ENCODE measurements around the gene OLFM4. TPM values are rescaled to one million over a fixed set of nuclear protein-coding genes. Genes with fewer than 3 reads are reported as not detected.

The OLFM4 gene
- total RNA-seq, 2 experiments from 2014 or later = not detected

DNA sequence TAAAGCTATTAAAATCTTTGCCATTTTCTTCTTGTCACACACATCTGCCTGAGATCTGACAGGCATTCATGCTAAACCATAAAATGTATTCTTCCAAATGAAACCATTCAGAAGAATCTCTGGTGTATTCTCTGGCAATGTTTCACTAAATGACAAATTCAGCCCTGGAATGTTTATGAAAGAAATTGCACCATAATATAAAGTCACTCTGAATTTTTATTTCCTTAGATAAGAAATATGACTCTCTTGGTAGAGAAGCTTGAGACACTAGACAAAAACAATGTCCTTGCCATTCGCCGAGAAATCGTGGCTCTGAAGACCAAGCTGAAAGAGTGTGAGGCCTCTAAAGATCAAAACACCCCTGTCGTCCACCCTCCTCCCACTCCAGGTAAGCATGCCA lies 14.3 kb downstream of the OLFM4 start:
- Histone ChIP-seq H3K4me3 (ENCODE audit: low read length) (no peak overlapping the region), H3K27ac (ENCODE audit: low read depth in 1 of 2, low read length in 2 of 2) (no peak overlapping the region), H3K4me1 (ENCODE audit: insufficient read depth, low read length) (no peaks in the 10 kb centered on the region), H3K36me3 (ENCODE audit: insufficient read depth, low read length) (no peaks in the 10 kb centered on the region), H3K9me3 (ENCODE audit: control insufficient read depth in 1 of 2, insufficient read depth in 1 of 2, low read length in 2 of 2) (no peaks in the 10 kb centered on the region), H3K27me3 (ENCODE audit: control insufficient read depth in 1 of 2, insufficient read depth in 2 of 2, low read length in 2 of 2) (no peaks in the 10 kb centered on the region)
- intact Hi-C loops (cut with DNase I, micrococcal nuclease) = no loop called here
- H3K9me3 Mint-ChIP-seq = no peaks in the 10 kb centered on the region
- DNase-seq (no peak), ATAC-seq (ENCODE audit: poor library complexity) (no peak)
- no peaks in the 10 kb centered on the region for H3K4me1 Mint-ChIP-seq (ENCODE audit: low read depth)
- no peak overlapping the region for H3K27ac Mint-ChIP-seq
- no peak overlapping the region for H3K4me3 Mint-ChIP-seq
- TF ChIP-seq CTCF (IDR thresholded peaks at IDR 0.05) = no peak
- POLR2A ChIA-PET = no interaction called here
- H3K36me3 Mint-ChIP-seq (ENCODE audit: low read depth) = no peaks in the 10 kb centered on the region
- CTCF ChIA-PET = no interaction called here
- H3K27me3 Mint-ChIP-seq = peaks cover 14% of the 10 kb centered on the region

GRCh38 chr13:53043398-53043797 lies 14.8 kb downstream of the OLFM4 start:
- DNase-seq = no peak
- CTCF ChIA-PET = no interaction called here
- TF ChIP-seq CTCF (IDR thresholded peaks at IDR 0.05) = no peak
- Histone ChIP-seq H3K4me3 (ENCODE audit: low read length) (no peak overlapping the region), H3K27ac (ENCODE audit: low read depth in 1 of 2, low read length in 2 of 2) (no peak overlapping the region), H3K4me1 (ENCODE audit: insufficient read depth, low read length) (no peaks in the 10 kb centered on the region), H3K9me3 (ENCODE audit: control insufficient read depth in 1 of 2, insufficient read depth in 1 of 2, low read length in 2 of 2) (no peaks in the 10 kb centered on the region), H3K36me3 (ENCODE audit: insufficient read depth, low read length) (no peaks in the 10 kb centered on the region), H3K27me3 (ENCODE audit: control insufficient read depth in 1 of 2, insufficient read depth in 2 of 2, low read length in 2 of 2) (no peaks in the 10 kb centered on the region)
- POLR2A ChIA-PET = no interaction called here
- no peaks in the 10 kb centered on the region for H3K36me3 Mint-ChIP-seq (ENCODE audit: low read depth)
- H3K4me3 Mint-ChIP-seq = no peak overlapping the region
- intact Hi-C loops (cut with DNase I, micrococcal nuclease) = no loop called here
- H3K27ac Mint-ChIP-seq = no peak overlapping the region
- no peak for ATAC-seq (ENCODE audit: poor library complexity)
- H3K27me3 Mint-ChIP-seq = peaks cover 13% of the 10 kb centered on the region
- H3K9me3 Mint-ChIP-seq = no peaks in the 10 kb centered on the region
- H3K4me1 Mint-ChIP-seq (ENCODE audit: low read depth) = no peaks in the 10 kb centered on the region

GRCh38 chr13:53045189-53045588 lies 16.6 kb downstream of the OLFM4 start:
- Mint-ChIP-seq H3K4me3 (no peak overlapping the region), H3K27ac (no peak overlapping the region), H3K9me3 (no peaks in the 10 kb centered on the region), H3K4me1 (ENCODE audit: low read depth) (no peaks in the 10 kb centered on the region), H3K27me3 (peaks cover 9% of the 10 kb centered on the region), H3K36me3 (ENCODE audit: low read depth) (no peaks in the 10 kb centered on the region)
- ChIA-PET CTCF (no interaction called here), POLR2A (no interaction called here)
- Histone ChIP-seq H3K4me1 (ENCODE audit: insufficient read depth, low read length) (no peaks in the 10 kb centered on the region), H3K36me3 (ENCODE audit: insufficient read depth, low read length) (no peaks in the 10 kb centered on the region), H3K9me3 (ENCODE audit: control insufficient read depth in 1 of 2, insufficient read depth in 1 of 2, low read length in 2 of 2) (no peaks in the 10 kb centered on the region), H3K27ac (ENCODE audit: low read depth in 1 of 2, low read length in 2 of 2) (no peak overlapping the region), H3K4me3 (ENCODE audit: low read length) (no peak overlapping the region), H3K27me3 (ENCODE audit: control insufficient read depth in 1 of 2, insufficient read depth in 2 of 2, low read length in 2 of 2) (no peaks in the 10 kb centered on the region)
- no peak for DNase-seq
- intact Hi-C loops (cut with DNase I, micrococcal nuclease) = no loop called here
- no peak for ATAC-seq (ENCODE audit: poor library complexity)
- no peak for TF ChIP-seq CTCF (IDR thresholded peaks at IDR 0.05)

Data from CD4-positive, alpha-beta T cell (primary cell).